Smooth muscle cell (in vitro differentiated cells): ENCODE data around the gene MAPK11. TPM values are rescaled to one million over a fixed set of nuclear protein-coding genes. Genes with fewer than 3 reads are reported as not detected.

Experiments
- DNase-seq: peaks from one replicate; lab custom pipeline; 2025; ENCODE audit not compliant: unreplicated experiment; lab: John Stamatoyannopoulos, UW
- H2AFZ ChIP-seq: fragments of 200-600 bp; sonication (generic); 2 replicates; pipeline ENCODE4 v1.6.0; 2016; ENCODE audit warnings: antibody characterized with exemption, low read depth, mild to moderate bottlenecking
- H3F3A ChIP-seq: fragments of 200-600 bp; sonication (generic); 2 replicates; pipeline ENCODE4 v1.6.0; 2017; ENCODE audit warnings: antibody characterized with exemption, low read depth
- H3K27ac ChIP-seq: fragments of 200-600 bp; sonication (generic); 2 replicates; pipeline ENCODE4 v1.5.1; 2016; ENCODE audit warnings: low read depth, mild to moderate bottlenecking
- H3K27me3 ChIP-seq: fragments of 200-600 bp; sonication (generic); 2 replicates; pipeline ENCODE4 v1.6.1; 2016; ENCODE audit warnings: low read depth, mild to moderate bottlenecking
- H3K36me3 ChIP-seq: fragments of 200-600 bp; sonication (generic); 2 replicates; pipeline ENCODE4 v1.5.1; 2016; ENCODE audit warnings: low read depth
- H3K4me1 ChIP-seq: fragments of 200-600 bp; sonication (generic); 2 replicates; pipeline ENCODE4 v1.5.1; 2016; ENCODE audit warnings: low read depth
- H3K4me2 ChIP-seq: fragments of 200-600 bp; sonication (generic); 2 replicates; pipeline ENCODE4 v1.6.0; 2016; ENCODE audit warnings: mild to moderate bottlenecking
- H3K4me3 ChIP-seq: fragments of 200-600 bp; sonication (generic); 2 replicates; pipeline ENCODE4 v1.5.1; 2016; ENCODE audit warnings: mild to moderate bottlenecking
- H3K79me2 ChIP-seq: fragments of 200-600 bp; sonication (generic); 2 replicates; pipeline ENCODE4 v1.6.0; 2016; ENCODE audit warnings: low read depth, mild to moderate bottlenecking
- H3K9ac ChIP-seq: fragments of 200-600 bp; sonication (generic); 2 replicates; pipeline ENCODE4 v1.6.0; 2016; ENCODE audit warnings: low read depth
- H3K9me3 ChIP-seq: fragments of 200-600 bp; sonication (generic); replicated peaks from 2 replicates; pipeline ENCODE4 v1.5.1; 2016; ENCODE audit warnings: low read depth
- H4K20me1 ChIP-seq: fragments of 200-600 bp; sonication (generic); 2 replicates; pipeline ENCODE4 v1.6.0; 2016; ENCODE audit warnings: low read depth
- CTCF ChIP-seq: fragments of 200-600 bp; sonication (generic); IDR thresholded peaks from 2 replicates; pipeline ENCODE4 v1.5.1; 2017; ENCODE audit warnings: borderline replicate concordance, mild to moderate bottlenecking, antibody characterized with exemption; ENCODE audit not compliant: insufficient read depth, poor library complexity, severe bottlenecking
- WGBS: methylation state at CpG from one replicate; pipeline ENCODE4 v1.1.7; 2016; ENCODE audit warnings: low lambda C conversion rate; 5-methylcytosine and 5-hydroxymethylcytosine counted together
- polyA plus RNA-seq: library from polyadenylated mRNA; unstranded; fragments of >200 nt; fragmentation: Nextera tagmentation; extraction: Ambion mirVana; gene quantifications from 2 replicates; pipeline ENCODE4 v1.2.1, GENCODE V29; 2016
- total RNA-seq: library from RNA; depleted of rRNA; stranded (reverse); fragments of >200 nt; gene quantifications from 2 replicates; pipeline ENCODE4 v1.2.3, GENCODE V29; 2014

MAPK11 gene
- total and polyA plus RNA-seq, 2 experiments from 2014 or later, result 0.65 to 4.2 TPM

GRCh38 chr22:50289151-50289941 lies 19.2 kb upstream of the MAPK11 start:
- Histone ChIP-seq H3K4me1 (peaks cover 20% of the 10 kb centered on the region), H3K27me3 (no peaks in the 10 kb centered on the region), H3K9me3 (no peaks in the 10 kb centered on the region), H3K36me3 (no peaks in the 10 kb centered on the region), H3F3A (no peaks in the 10 kb centered on the region), H3K4me3 (no peak overlapping the region), H2AFZ (no peak overlapping the region), H3K4me2 (no peak overlapping the region), H3K9ac (no peak overlapping the region), H3K79me2 (peaks cover 85% of the 10 kb centered on the region), H4K20me1 (peaks cover 96% of the 10 kb centered on the region), H3K27ac (no peak overlapping the region)
- no peak for DNase-seq
- TF ChIP-seq CTCF, result no peak
- 98% methylated on average over 57 of the region's 57 CpGs for WGBS

- peaks cover 70% of the 10 kb centered on the region for H3K79me2 ChIP-seq
- H3F3A ChIP-seq, result no peaks in the 10 kb centered on the region
- no peak overlapping the region for H3K27ac ChIP-seq
- no peaks in the 10 kb centered on the region for H3K9me3 ChIP-seq
- H4K20me1 ChIP-seq, result peaks cover 94% of the 10 kb centered on the region
- 96% methylated on average over 27 of the region's 31 CpGs for WGBS
- H2AFZ ChIP-seq, result no peak overlapping the region
- H3K27me3 ChIP-seq, result no peaks in the 10 kb centered on the region
- H3K4me1 ChIP-seq, result peaks cover 4% of the 10 kb centered on the region
- no peak for TF ChIP-seq CTCF
- H3K9ac ChIP-seq, result no peak overlapping the region
- no peak for DNase-seq
- no peak overlapping the region for H3K4me2 ChIP-seq
- no peak overlapping the region for H3K4me3 ChIP-seq
- H3K36me3 ChIP-seq, result no peaks in the 10 kb centered on the region
Measured at GRCh38 chr22:50287731-50288130, 17.6 kb upstream of the MAPK11 start.

- no peak overlapping the region for H3K4me3 ChIP-seq
- H2AFZ ChIP-seq, result no peak overlapping the region
- no peak for TF ChIP-seq CTCF
- no peak for DNase-seq
- peaks cover 94% of the 10 kb centered on the region for H4K20me1 ChIP-seq
- H3K36me3 ChIP-seq, result no peaks in the 10 kb centered on the region
- no peak overlapping the region for H3K4me2 ChIP-seq
- H3K4me1 ChIP-seq, result no peaks in the 10 kb centered on the region
- no peaks in the 10 kb centered on the region for H3K27me3 ChIP-seq
- H3K9me3 ChIP-seq, result no peaks in the 10 kb centered on the region
- 96% methylated on average over 36 of the region's 40 CpGs for WGBS
- no peak overlapping the region for H3K9ac ChIP-seq
- H3K27ac ChIP-seq, result no peak overlapping the region
- H3F3A ChIP-seq, result no peaks in the 10 kb centered on the region
- peaks cover 61% of the 10 kb centered on the region for H3K79me2 ChIP-seq
Measured at GRCh38 chr22:50286701-50287318, 16.6 kb upstream of the MAPK11 start.
